ENCODE measurements around the gene HOXC13. TPM values are rescaled to one million over a fixed set of nuclear protein-coding genes. Genes with fewer than 3 reads are reported as not detected.

Gene HOXC13
- total RNA-seq, 1 experiment from 2014 or later: 5.3 TPM

- POLR2A ChIA-PET: interaction anchor here (1.1 kb wide), 1 partner anchor 9 kb away, joined by 3 read pairs; the partner anchor contains the start of gene HOXC10
- Mint-ChIP-seq H3K9me3 (ENCODE audit: unreplicated experiment) (no peaks in the 10 kb centered on the region), H3K27me3 (ENCODE audit: insufficient read depth, unreplicated experiment) (no peaks in the 10 kb centered on the region), H3K36me3 (ENCODE audit: insufficient read depth, unreplicated experiment) (no peaks in the 10 kb centered on the region), H3K27ac (ENCODE audit: low read depth, unreplicated experiment) (no peak overlapping the region), H3K4me1 (ENCODE audit: insufficient read depth, unreplicated experiment) (peaks cover 19% of the 10 kb centered on the region), H3K4me3 (ENCODE audit: unreplicated experiment) (peak overlapping the region; percentile 39)
- CTCF ChIA-PET: interaction anchor here (0.6 to 2.5 kb wide), 2 partner anchors 13 to 157 kb away, joined by 3 to 11 read pairs; no protein-coding TSS in a partner anchor
- intact Hi-C loops (cut with micrococcal nuclease): no loop called here
- no peak for DNase-seq (ENCODE audit: unreplicated experiment)
- TF ChIP-seq CTCF (IDR thresholded peaks at IDR 0.05; ENCODE audit: unreplicated experiment): no peak
- BruUV-seq (replicated peaks): TSS peak; percentile 39
Observed at GRCh38 chr12:53975479-53976152, 37.0 kb downstream of the HOXC13 start.

- Mint-ChIP-seq H3K4me1 (ENCODE audit: insufficient read depth, unreplicated experiment) (peaks cover 19% of the 10 kb centered on the region), H3K36me3 (ENCODE audit: insufficient read depth, unreplicated experiment) (no peaks in the 10 kb centered on the region), H3K27me3 (ENCODE audit: insufficient read depth, unreplicated experiment) (no peaks in the 10 kb centered on the region), H3K9me3 (ENCODE audit: unreplicated experiment) (no peaks in the 10 kb centered on the region), H3K27ac (ENCODE audit: low read depth, unreplicated experiment) (no peak overlapping the region), H3K4me3 (ENCODE audit: unreplicated experiment) (peak overlapping the region; percentile 39)
- DNase-seq (ENCODE audit: unreplicated experiment): no peak
- TF ChIP-seq CTCF (IDR thresholded peaks at IDR 0.05; ENCODE audit: unreplicated experiment): no peak
- POLR2A ChIA-PET: interaction anchor here (1.1 kb wide), 1 partner anchor 9 kb away, joined by 3 read pairs; the partner anchor contains the start of gene HOXC10
- CTCF ChIA-PET: interaction anchor here (0.6 to 2.5 kb wide), 2 partner anchors 12 to 158 kb away, joined by 3 to 11 read pairs; no protein-coding TSS in a partner anchor
- no TSS peak for BruUV-seq (replicated peaks)
- intact Hi-C loops (cut with micrococcal nuclease): no loop called here
Observed at GRCh38 chr12:53976172-53976822, 37.7 kb downstream of the HOXC13 start.

DNA sequence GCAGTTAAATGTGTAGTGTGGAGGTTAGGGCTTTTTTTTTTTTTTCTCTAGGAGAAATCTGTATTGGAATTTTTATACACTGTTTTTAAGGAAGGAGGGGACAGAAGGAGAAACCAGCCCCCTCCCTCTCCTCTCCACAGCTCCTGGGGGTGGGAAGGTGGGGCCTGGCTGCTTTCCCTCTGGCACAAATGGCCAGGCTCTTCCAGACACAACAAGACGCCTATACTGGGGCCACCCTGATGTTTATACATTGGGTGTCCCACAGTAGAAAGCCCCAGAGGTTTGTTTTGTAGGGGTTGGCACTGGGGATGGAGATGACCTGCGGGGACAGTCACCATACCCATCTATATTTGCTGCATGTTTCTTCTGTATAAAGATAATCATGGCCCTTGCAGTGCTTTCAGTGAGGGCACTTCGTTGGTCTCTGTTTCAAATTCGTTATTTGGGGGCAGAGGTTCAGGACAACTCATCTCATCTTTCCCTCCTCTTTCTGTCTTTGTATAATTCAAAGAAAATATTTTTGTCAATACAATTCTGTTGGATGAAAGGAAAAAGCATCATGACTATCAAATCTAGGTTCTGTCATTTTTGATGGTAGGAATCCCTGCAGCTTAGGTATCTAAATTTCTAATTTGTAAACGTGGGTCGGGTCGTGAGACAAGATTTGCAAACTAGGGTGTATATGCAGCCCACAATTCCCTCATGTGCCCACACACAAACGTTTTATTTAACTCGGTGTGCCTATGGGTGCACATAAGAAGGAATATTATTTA, 38.4 kb downstream of the HOXC13 start:
- POLR2A ChIA-PET: interaction anchor here (0.9 kb wide), 1 partner anchor 23 kb away, joined by 4 read pairs; no protein-coding TSS in a partner anchor
- Mint-ChIP-seq H3K27ac (ENCODE audit: low read depth, unreplicated experiment) (no peak overlapping the region), H3K36me3 (ENCODE audit: insufficient read depth, unreplicated experiment) (no peaks in the 10 kb centered on the region), H3K4me1 (ENCODE audit: insufficient read depth, unreplicated experiment) (peaks cover 15% of the 10 kb centered on the region), H3K4me3 (ENCODE audit: unreplicated experiment) (no peak overlapping the region), H3K9me3 (ENCODE audit: unreplicated experiment) (no peaks in the 10 kb centered on the region), H3K27me3 (ENCODE audit: insufficient read depth, unreplicated experiment) (no peaks in the 10 kb centered on the region)
- TF ChIP-seq CTCF (IDR thresholded peaks at IDR 0.05; ENCODE audit: unreplicated experiment): no peak
- intact Hi-C loops (cut with micrococcal nuclease): no loop called here
- no TSS peak for BruUV-seq (replicated peaks)
- CTCF ChIA-PET: interaction anchor here (2.5 kb wide), 1 partner anchor 12 kb away, joined by 11 read pairs; no protein-coding TSS in a partner anchor
- no peak for DNase-seq (ENCODE audit: unreplicated experiment)

Measured in MCF 10A (cell line).